Osteoblast (primary cell): ENCODE results near the gene REC114. TPM values are rescaled to one million over a fixed set of nuclear protein-coding genes. Genes with fewer than 3 reads are reported as not detected.

Experiments
- DNase-seq: peaks from one replicate; pipeline ENCODE4 v3.0.0; 2011; ENCODE audit warnings: low spot score, mixed read lengths; ENCODE audit not compliant: insufficient read length; ENCODE audit errors: missing footprints
- H2AFZ ChIP-seq: 2 replicates; pipeline ENCODE4 v1.6.0; 2011; ENCODE audit warnings: mild to moderate bottlenecking, low read length
- H3K27ac ChIP-seq: 2 replicates; pipeline ENCODE4 v1.5.1; 2011; ENCODE audit warnings: mild to moderate bottlenecking, low read depth, low read length, moderate library complexity
- H3K27me3 ChIP-seq: 2 replicates; pipeline ENCODE4 v1.6.0; 2012; ENCODE audit warnings: mild to moderate bottlenecking, control low read depth, inconsistent platforms, low read length, moderate library complexity; ENCODE audit not compliant: insufficient read depth
- H3K36me3 ChIP-seq: 2 replicates; pipeline ENCODE4 v1.5.1; 2011; ENCODE audit warnings: mild to moderate bottlenecking, low read length, control low read depth, moderate library complexity; ENCODE audit not compliant: insufficient read depth
- H3K4me1 ChIP-seq: 2 replicates; pipeline ENCODE4 v1.5.1; 2011; ENCODE audit warnings: mild to moderate bottlenecking, low read length, control low read depth, moderate library complexity; ENCODE audit not compliant: insufficient read depth
- H3K4me2 ChIP-seq: 2 replicates; pipeline ENCODE4 v1.6.0; 2011; ENCODE audit warnings: mild to moderate bottlenecking, low read length; ENCODE audit not compliant: insufficient read depth
- H3K4me3 ChIP-seq: fragments of 200-600 bp; sonication (generic); 3 replicates; pipeline ENCODE4 v1.5.1; 2012; ENCODE audit warnings: mild to moderate bottlenecking, low read length, inconsistent platforms; ENCODE audit not compliant: insufficient read depth
- H3K79me2 ChIP-seq: 2 replicates; pipeline ENCODE4 v1.6.0; 2012; ENCODE audit warnings: mild to moderate bottlenecking, low read length, control low read depth, inconsistent platforms; ENCODE audit not compliant: insufficient read depth
- H3K9me3 ChIP-seq: 2 replicates; pipeline ENCODE4 v1.5.1; 2011; ENCODE audit warnings: low read depth, low read length, control low read depth
- H4K20me1 ChIP-seq: 2 replicates; pipeline ENCODE4 v1.6.0; 2012; ENCODE audit warnings: mild to moderate bottlenecking, low read length, control low read depth; ENCODE audit not compliant: insufficient read depth
- total RNA-seq: library from RNA; depleted of rRNA; stranded (reverse); fragments of >200 nt; gene quantifications from 2 replicates; pipeline ENCODE4 v1.2.3, GENCODE V29; 2012
- TF ChIP-seq, protein P1 (sequence below): IDR thresholded peaks from 2 replicates; pipeline ENCODE4 v1.5.1; 2011; ENCODE audit warnings: mild to moderate bottlenecking, low read depth, low read length, moderate library complexity; ENCODE audit errors: extremely low read depth

Gene REC114
- total RNA-seq, 1 donor, result not detected

DNA sequence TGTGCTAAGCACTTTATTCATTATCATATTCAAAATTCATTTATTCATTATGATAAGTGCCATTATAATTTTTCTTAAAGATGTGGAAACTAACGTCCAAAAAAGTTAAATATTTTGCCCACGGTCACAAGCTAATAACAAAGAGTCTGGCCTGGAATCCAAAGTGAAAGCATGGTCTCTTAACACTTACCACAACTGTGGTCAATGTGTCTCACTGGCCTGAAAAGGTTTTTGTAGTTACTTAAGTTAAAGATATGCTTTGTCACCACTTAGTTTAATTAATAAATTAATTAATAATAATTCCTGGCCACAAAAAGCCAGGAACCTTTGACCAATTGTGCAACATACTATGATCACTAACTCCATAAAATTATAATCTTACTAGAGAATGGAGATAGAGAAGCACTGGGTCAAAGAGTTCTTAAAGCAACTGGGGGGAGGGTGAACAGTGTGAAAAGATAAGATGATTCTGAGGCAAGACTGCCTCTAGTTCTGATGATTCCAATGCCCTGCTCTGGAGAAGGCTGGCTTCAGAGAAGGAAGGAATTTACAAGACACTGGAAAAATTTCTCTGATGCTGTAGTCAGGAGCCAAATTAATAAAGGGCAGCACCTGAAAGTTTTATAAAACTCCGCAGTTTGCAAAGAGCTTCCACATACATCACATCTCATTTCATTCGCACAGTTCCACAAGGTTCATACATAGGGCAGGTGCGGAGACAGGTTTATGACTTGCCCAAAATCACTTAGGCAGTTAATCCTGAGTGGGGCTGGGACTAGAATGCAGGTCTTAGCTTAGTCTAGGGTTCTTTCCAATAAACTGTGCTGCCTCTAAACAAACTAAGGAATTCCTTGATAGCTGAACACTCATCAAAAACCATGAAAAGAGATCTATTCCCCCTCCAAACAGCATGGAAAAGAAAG lies 157.7 kb downstream of the REC114 start:
- H3K9me3 ChIP-seq, result no peaks in the 10 kb centered on the region
- peaks cover 71% of the 10 kb centered on the region for H4K20me1 ChIP-seq
- H3K4me3 ChIP-seq, result no peak overlapping the region
- H3K79me2 ChIP-seq, result peaks cover 100% of the 10 kb centered on the region
- H2AFZ ChIP-seq, result no peak overlapping the region
- H3K27ac ChIP-seq, result peak overlapping the region; percentile 83
- H3K36me3 ChIP-seq, result no peaks in the 10 kb centered on the region
- DNase-seq, result no peak
- no peaks in the 10 kb centered on the region for H3K27me3 ChIP-seq
- H3K4me2 ChIP-seq, result peak overlapping the region; percentile 72
- H3K4me1 ChIP-seq, result peaks cover 70% of the 10 kb centered on the region
- TF ChIP-seq, protein P1, sequence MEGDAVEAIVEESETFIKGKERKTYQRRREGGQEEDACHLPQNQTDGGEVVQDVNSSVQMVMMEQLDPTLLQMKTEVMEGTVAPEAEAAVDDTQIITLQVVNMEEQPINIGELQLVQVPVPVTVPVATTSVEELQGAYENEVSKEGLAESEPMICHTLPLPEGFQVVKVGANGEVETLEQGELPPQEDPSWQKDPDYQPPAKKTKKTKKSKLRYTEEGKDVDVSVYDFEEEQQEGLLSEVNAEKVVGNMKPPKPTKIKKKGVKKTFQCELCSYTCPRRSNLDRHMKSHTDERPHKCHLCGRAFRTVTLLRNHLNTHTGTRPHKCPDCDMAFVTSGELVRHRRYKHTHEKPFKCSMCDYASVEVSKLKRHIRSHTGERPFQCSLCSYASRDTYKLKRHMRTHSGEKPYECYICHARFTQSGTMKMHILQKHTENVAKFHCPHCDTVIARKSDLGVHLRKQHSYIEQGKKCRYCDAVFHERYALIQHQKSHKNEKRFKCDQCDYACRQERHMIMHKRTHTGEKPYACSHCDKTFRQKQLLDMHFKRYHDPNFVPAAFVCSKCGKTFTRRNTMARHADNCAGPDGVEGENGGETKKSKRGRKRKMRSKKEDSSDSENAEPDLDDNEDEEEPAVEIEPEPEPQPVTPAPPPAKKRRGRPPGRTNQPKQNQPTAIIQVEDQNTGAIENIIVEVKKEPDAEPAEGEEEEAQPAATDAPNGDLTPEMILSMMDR, result no peak

DNA sequence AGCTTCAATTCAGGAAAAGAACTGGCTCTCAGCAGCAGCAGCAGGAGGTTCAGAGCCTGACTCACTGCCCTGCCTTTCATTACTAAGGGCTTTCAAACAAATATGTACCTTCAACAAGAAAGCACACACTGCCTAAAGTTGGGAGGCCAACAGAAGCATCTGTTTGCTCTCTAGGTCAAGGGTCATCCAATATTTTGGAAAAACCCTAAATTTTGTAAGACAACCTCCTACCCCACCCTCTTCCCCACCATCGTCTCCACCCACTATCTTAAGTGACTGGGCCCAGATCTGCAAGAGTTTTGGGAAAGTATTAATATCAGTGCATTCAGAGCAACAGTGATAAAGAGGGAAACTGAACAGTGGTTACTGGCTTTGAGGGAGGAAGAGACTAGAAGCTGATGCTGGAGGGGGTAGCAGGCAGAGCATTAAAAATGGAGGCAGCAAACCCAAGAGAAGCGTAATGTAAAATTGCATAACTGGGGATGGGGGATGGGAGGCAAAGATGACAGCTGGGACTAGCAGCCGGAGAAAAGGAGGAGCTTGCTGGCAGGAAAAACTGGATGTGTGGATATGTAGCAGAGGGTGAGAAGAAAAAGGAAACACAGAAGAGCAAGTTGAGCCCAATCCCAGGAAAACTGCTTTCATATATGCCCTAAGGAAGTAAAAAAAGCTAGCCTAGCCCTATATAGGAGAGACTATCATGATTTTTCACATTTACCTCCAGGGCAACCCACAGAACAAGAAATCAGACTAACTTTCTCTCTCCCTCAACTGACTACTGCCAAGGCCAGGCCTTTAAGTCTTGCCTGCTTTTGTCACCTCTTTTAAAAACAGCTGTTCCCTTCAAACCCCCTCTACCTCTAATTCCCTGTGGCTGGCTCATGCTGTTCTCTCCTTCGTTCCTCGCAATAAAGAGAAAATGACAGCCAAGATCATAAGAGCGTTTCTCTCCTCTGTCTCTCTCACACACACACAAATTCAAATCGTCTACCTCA lies 158.8 kb downstream of the REC114 start:
- Histone ChIP-seq H3K4me2 (peak overlapping the region; percentile 72), H3K36me3 (no peaks in the 10 kb centered on the region), H3K27me3 (no peaks in the 10 kb centered on the region), H3K79me2 (peaks cover 100% of the 10 kb centered on the region), H3K4me1 (peaks cover 67% of the 10 kb centered on the region), H4K20me1 (peaks cover 73% of the 10 kb centered on the region), H2AFZ (no peak overlapping the region), H3K27ac (peak overlapping the region; percentile 83), H3K9me3 (no peaks in the 10 kb centered on the region), H3K4me3 (peak overlapping the region; percentile 32)
- DNase-seq, result no peak
- TF ChIP-seq, protein P1, result no peak

DNA sequence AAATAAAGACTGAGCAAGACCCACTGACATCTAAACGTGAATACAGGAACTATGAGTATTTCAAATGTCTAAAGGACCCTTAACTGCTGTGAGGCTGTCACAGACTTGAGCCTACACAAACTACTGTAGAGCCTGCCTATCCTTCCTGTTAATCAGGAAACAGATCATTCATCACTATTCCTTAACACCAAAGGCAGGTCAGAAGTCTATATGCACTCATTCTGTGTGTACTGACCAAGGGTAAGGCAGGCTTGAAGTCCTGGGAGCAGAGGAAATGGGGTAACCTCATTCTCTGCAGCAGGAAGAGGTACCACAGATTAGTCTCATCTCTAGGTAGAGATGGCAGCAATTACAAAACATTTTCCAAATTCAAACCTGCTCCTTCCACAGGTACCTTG lies 159.5 kb downstream of the REC114 start:
- peaks cover 63% of the 10 kb centered on the region for H3K4me1 ChIP-seq

More for the DNA sequence above, 159.5 kb downstream of the REC114 start:
- H3K27ac ChIP-seq, result peak overlapping the region; percentile 83
- H3K4me2 ChIP-seq, result peak overlapping the region; percentile 72
- peaks cover 100% of the 10 kb centered on the region for H3K79me2 ChIP-seq
- H2AFZ ChIP-seq, result no peak overlapping the region
- TF ChIP-seq, protein P1, result no peak
- H3K9me3 ChIP-seq, result no peaks in the 10 kb centered on the region
- DNase-seq, result no peak
- no peaks in the 10 kb centered on the region for H3K27me3 ChIP-seq
- peaks cover 72% of the 10 kb centered on the region for H4K20me1 ChIP-seq
- no peak overlapping the region for H3K4me3 ChIP-seq
- H3K36me3 ChIP-seq, result no peaks in the 10 kb centered on the region
